ENCODE data around the gene ADAM12.
"Not testable (repeated sequence)": the region's sequence is repeated elsewhere in the genome, so short reads cannot be mapped to it uniquely, and the experiment has no call there.

The ADAM12 gene

GRCh38 chr10:126068322-126068721 is 320.0 kb downstream of the ADAM12 start:
- no peak for DNase-seq

GRCh38 chr10:126066456-126066855 is 321.8 kb downstream of the ADAM12 start:
- DNase-seq = no peak

DNA sequence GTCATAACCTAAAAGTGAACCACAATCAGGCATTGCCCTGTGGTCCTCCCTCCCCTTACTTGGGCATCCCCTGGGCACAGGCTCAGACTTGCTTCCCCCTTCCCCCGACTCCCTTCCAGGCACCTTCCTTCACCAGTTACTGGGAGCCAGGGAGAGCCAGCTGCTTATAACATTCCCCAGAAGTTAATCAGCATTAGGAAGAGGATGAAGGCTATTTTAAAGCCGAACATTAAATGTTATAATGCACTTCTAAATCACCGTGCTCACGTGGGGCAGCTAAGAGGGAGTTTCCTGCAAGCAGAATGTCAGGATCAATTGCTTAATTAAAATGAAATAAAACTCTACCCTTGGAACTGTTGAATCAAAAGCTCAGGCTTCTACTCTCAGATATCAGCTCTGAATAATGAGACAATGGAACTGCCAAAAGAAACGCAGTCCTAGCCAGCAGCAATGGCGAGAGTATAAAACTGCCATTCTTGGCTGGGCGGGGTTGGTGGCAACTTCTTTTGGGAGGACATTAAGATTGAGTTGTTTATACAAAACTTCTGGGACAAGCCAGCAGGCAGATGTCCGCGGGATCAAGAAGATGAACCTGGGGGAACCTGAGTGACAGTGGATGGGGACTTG is 322.4 kb downstream of the ADAM12 start:
- no peak for DNase-seq

DNA sequence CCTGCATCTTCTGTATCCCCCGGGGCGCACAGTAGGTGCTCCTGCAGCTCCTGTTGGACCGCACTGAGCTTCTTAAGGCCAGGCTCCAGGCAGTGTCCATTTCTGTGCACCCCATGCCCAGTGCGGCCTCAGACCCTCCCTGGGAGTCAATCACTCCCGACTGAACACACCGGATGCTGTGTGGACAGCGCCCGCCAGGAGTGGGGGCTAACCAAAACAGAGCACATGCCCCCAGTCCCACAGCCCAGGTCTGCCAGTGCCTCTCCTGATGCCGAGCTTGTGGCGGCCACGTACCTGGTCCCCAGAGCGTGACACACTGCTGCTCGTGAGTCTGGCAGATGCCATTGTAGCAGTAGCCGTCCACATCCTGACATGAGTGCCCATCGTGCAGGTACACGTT is 323.8 kb downstream of the ADAM12 start:
- DNase-seq = no peak

DNA sequence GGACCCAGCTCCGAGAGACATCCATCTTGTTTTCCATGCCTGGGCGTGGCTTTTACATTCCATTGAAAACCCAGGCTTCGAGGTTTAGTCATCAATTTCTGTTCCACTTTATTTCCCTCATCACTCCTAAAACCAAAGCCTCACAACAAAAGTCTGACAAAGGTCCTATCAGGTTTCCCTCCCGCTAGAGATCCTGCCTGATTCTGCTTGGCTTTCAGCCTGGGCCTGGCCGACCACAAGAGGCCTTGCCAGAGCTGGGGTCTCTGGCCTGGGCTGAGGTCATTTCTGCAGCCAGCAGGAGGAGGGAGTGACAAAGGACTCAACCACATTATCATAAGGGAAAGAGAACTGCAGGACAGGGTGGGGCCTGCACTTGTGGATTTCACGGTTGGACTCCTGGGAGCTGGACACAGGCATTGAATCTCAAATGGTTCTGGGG is 324.9 kb downstream of the ADAM12 start:
- no peak for DNase-seq

DNA sequence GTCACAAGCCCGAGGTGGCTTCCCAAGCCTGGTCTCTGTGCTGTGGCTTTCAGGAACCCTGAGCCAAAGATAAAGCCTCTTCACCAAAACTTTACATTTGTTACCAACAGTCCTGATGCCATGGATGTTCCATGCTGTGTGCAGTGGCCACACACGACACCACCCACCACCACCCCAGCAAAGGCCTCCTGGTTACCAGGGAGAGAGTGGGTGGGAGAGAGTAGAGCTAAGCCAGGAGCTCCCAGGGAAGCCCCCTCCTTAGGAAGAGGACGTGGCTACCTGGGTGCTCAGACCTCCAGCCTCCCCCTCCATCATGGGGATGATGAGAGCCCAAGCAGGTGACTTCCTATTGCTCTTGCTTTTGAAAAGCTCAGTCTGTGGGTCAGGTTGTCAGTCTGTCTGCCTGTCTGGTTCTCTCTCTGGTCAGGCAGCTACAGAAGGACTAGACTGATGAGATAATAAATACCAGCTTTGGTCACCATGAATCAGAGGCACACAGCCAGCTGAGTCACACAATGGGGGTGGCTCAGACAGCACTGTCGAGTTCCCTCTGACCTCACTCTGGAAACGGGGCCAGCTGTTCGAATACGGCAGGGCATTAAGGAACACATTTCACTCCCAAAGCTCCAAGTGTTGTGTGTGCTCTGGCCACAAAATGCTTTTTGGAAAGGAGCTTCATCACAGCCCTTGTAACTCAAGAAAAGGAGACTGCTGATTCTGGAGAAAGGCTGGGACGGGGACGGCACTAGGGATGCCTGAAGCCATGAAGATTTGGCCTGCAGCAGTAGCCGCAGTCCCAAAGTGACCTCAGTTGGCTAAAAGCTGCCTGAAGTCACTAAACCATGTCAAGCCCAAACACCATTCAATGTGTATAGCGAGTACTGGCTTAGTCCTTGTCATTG is 325.9 kb downstream of the ADAM12 start:
- DNase-seq = no peak

- no peak for DNase-seq
Measured at GRCh38 chr10:126061526-126061925, 326.8 kb downstream of the ADAM12 start.

- DNase-seq = no peak
Measured at GRCh38 chr10:126060261-126060931, 327.9 kb downstream of the ADAM12 start.

DNA sequence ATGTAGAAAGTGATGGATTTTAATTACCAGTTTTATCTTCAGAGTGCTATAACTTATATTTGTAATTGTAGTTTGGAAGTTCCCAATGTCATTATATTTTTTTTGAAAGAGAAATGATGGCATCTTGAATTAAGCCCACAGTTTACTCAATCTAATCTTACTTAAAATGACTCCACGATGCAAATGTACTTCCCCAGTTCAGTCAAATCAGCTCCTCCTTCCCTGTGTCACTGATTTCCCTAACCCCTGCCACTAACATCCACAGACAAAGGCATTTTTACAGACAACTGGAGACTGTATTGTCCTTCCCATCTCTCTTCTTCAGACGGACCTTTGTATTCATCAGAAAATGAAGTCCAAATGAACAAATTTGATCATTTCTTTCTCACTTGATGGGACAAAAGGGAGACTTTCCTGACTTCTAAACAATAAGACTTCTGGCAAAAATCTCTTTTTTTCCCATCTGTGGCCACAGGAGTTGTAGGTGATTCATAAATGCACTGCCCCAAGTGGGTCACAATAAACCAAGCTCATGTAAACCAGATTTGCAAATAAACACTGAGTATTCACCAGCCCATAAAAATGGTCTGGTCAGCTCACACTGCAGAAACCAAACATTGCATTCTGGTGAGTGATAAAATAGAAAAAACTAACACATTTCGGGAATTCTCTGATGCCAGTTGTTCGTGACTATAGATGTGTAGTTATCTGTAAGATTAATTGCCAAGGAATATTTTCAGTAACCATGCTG is 329.0 kb downstream of the ADAM12 start:
- DNase-seq = no peak

- DNase-seq = no peak
Measured at GRCh38 chr10:126058507-126058906, 329.8 kb downstream of the ADAM12 start.

- DNase-seq = no peak
Measured at GRCh38 chr10:126058104-126058503, 330.2 kb downstream of the ADAM12 start.

DNA sequence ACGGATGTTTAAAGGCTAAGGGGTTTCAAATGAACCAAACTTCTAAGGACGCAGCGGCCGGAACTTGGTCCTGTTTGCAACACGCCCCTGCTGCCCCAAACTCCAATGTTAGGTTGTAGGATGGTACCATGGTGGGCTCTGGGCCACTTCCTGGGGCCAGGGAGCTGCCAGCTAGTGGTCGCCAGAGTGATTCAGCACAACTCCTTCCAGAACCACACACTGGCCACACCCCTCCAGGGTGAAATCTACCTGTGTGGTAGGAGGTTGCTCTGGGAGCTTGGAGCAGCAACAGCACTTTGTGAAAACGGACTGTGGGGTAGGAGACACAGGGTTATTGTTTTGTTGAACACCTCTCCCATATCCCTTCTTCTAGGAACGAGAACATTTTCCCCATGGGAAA is 330.8 kb downstream of the ADAM12 start:
- DNase-seq = no peak

GRCh38 chr10:126054191-126054590 is 334.1 kb downstream of the ADAM12 start:
- DNase-seq = no peak

DNA sequence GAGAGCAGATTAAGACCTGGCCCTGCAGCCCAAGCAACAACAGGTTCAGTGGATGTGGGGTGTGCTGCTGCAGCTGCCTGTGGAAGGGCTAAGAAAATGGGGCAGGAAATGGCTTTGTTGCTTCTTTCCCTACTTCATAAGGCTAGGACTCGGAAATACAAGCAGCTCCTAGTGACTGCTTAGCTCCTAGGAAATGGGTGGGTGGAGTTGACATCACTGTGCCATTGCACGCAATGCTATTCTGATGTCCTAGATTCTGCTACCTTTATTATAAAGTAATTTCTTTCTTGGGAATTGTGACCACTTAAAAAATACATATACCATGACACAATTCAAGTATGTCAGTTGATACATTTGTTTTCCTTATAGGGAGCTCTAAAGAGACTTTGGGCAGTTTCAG is 336.1 kb downstream of the ADAM12 start:
- no peak for DNase-seq

DNA sequence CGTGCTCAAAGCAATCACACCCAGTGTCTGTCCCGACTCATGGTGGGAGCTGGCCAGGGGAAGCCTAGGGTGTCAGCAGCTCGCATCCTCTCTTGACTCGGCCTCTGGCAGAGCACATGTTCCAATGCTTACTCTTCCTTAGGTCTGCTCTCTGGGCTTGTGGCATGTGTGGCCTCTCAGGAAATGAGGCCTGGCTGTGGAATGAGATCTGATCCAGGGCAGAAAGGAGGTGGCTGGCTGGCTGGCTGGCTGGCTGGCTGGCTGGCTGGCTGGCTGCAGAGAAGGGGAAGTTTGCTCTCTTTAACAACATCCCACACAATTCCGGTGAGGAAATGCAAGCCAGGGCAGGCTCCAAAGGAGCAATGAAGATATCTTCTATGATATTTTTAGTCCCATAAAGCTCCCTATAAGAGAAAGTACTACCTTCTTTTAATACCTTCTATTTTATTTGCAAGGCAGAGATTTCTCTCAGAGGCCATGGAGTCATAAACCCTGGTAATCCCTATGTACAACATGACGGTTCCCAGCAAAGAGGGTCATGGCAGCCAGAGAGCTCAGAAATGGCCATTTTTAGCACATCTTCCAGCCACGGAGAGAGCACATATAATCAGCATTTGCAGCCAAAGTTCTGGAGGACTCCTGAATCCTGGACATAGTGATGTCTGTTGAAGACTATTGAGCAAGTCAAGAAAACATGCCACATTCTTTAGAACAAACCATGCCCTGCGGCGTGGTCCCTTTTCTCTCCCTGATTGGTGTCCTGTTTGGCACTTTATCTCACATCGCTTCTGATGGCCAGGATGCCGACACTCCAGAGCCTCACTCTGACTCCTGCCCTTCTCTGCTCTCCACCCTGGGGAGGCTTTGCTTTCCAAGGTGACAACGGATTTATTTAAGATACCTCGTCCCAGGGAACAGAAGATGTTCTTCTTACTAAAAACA is 338.2 kb downstream of the ADAM12 start:
- no peak for DNase-seq

- not testable (repeated sequence) for DNase-seq
Measured at GRCh38 chr10:126047749-126048148, 340.5 kb downstream of the ADAM12 start.

DNA sequence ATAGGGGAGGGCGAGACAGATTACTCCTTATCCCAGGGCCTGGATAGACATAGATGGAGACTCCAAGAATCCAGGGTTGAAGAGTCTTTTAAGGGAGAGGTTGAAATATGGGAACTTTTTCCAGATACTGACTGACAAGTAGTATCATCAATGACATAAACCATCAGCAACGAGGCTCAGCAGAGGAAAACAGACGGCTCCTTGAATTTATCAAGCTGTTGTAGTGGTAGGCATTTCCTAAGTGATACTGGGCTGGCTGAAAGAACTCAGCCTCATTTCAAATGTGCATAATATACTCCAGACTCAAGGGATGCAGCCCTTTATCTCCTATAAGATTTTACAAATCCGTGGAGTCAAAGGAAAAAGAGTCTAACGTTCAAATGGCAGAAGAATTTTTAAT is 341.4 kb downstream of the ADAM12 start:
- DNase-seq = no peak

GRCh38 chr10:126045861-126046260 is 342.4 kb downstream of the ADAM12 start:
- no peak for DNase-seq

GRCh38 chr10:126043389-126043788 is 344.9 kb downstream of the ADAM12 start:
- no peak for DNase-seq

DNA sequence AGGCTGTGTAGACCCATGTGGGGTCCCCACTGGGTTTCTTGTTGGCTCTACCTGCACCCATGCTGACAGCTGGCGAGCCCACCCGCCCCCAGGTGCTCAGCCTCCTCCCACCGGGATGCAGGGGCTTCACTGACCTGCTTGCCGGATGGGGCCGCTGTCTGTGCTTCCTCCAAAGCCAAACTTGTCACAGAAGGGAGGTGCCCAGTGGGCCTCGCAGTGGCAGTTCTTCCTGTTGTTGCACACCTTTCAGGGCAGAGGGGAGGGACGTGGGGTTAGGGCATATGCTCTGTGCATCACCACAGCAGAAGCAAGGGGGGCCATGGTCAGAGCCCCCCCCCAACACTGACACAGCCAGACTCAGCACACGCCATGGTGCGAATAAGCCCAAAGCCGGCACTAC is 345.4 kb downstream of the ADAM12 start:
- no peak for DNase-seq

GRCh38 chr10:126042354-126042753 is 345.9 kb downstream of the ADAM12 start:
- no peak for DNase-seq

DNA sequence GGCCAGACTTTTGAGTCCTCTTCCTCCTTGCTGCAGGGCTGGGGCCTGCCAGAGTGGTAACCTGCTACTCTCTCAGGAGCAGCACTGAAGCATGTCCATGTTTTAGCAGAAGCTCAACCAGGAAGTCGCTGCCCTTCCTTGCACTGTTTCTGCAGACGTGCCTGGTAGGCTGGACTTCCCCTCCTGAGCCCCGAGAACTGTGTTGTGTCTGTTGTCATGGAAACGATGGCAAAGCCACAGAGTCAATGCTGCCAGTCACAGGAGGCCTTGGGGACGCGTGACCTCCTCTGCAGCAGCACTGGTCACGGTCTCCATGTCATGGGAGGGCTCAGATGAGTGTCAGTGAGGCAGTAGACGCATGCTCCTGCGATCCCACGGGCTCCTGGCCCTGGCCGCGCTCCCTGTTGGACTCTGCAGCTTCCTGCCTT is 346.5 kb downstream of the ADAM12 start:
- peak; percentile 86 for DNase-seq
